Kasumi-1 (cell line): ENCODE results near the gene TMPO.
A peak's percentile ranks its signal among the peaks of the same experiment; 100 is the strongest.
"Not testable (repeated sequence)": the region's sequence is repeated elsewhere in the genome, so short reads cannot be mapped to it uniquely, and the experiment has no call there.

Experiments
- DNase-seq, 2 experiments: peaks; one replicate each; lab custom pipeline; 2025; lab: John Stamatoyannopoulos, UW

Gene TMPO

GRCh38 chr12:98511806-98512205 is 3.6 kb upstream of the TMPO start:
- not testable (repeated sequence) for DNase-seq

DNA sequence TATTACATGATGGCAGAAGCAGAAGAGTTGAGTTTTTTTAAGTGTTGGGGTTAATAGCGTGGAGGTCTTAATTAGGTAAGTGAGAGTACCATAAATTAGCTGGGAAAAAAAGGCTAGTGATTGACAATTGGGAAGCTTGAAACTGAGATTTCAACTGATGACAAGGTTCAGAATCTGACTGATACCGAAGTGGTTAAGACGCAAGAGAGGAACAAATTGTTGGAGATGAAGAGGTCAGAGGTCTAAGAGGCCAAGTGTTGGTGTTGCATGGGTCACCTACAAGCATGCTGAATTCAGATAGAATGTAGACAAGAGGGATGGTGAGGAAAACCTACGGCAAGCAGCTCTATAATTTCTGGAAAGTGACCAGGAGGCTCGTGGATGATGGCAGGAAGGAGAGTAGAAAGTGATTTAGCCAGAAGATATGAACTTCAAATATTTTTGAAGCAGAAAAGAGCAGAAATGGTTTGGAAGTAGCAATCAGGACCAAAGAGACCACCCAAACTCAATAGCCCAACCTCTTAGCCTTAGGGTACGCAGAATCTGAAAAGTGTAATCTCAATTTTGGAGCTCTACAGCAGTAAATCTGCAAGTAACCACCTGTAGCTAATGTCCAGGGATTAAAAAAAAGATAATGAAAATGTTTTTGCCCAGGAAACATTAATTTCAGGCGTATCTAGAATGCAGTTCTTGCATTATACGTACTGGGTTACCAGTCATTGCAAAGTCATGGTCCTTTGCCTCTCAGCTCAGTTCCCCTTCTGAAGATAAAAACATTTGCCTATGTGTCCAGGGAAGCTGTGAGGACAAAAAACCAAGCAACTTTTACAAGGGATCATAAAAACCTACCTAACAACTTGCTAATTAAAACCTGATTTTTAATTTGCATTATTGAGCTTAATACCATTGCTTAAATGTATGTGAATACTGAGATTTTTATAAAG is 1.7 kb upstream of the TMPO start:
- peak; percentile 34 to 40 for DNase-seq

DNA sequence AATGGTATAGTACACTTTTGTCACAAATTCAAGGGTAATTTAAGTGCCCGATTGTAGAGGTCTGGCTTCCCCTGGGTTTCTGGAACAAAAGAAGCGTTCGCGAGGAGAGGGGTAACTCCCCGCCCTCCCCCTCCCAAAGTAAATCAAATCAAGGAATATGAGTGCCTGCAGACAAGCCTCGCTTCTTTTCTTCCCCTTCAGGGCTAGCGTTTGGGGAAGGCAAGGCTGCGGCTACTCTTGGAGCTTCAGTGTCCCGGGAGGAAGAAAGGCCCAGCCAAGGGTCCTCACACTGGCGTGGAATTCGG is 456 bp upstream of the TMPO start:
- DNase-seq: no peak

- DNase-seq: peak; percentile 93 to 94
Observed at GRCh38 chr12:98516111-98516873, 902 bp downstream of the TMPO start.

DNA sequence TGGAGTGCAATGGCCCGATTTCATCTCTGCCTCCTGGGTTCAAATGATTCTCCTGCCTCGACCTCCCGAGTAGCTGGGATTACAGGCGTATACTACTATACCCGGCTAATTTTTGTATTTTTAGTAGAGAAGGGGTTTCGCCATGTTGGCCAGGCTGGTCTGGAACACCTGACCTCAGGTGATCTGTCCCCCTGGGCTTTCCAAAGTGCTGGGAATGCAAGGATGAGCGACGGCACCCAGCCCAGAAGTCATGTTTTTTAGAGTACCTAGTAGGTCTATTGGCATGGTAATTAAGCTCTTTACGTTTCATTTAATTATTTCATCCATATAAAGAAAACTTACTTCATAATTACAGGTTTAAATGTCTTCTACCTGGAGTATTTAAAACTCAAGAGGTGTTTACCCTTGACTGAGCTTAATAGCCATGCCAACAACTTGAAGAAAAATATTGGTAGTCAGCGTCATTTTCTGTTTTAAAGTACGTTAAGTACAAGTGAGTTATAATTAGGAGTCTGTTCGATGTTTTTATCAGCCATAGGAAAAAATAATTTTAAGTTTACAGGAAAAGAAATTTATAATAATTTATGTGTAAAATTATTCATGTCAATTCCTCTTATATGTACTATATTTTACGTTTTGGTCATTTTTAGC is 4.0 kb downstream of the TMPO start:
- no peak for DNase-seq

GRCh38 chr12:98530068-98530467 is 14.7 kb downstream of the TMPO start:
- no peak for DNase-seq

- DNase-seq: peak; percentile 81 to 91
Observed at GRCh38 chr12:98532687-98533304, 17.4 kb downstream of the TMPO start.

- DNase-seq: no peak
Observed at GRCh38 chr12:98533723-98534251, 18.4 kb downstream of the TMPO start.

GRCh38 chr12:98538031-98538430 is 22.6 kb downstream of the TMPO start:
- no peak for DNase-seq

GRCh38 chr12:98543701-98544100 is 28.3 kb downstream of the TMPO start:
- DNase-seq: no peak

- DNase-seq: no peak
Observed at GRCh38 chr12:98544751-98545150, 29.4 kb downstream of the TMPO start.

DNA sequence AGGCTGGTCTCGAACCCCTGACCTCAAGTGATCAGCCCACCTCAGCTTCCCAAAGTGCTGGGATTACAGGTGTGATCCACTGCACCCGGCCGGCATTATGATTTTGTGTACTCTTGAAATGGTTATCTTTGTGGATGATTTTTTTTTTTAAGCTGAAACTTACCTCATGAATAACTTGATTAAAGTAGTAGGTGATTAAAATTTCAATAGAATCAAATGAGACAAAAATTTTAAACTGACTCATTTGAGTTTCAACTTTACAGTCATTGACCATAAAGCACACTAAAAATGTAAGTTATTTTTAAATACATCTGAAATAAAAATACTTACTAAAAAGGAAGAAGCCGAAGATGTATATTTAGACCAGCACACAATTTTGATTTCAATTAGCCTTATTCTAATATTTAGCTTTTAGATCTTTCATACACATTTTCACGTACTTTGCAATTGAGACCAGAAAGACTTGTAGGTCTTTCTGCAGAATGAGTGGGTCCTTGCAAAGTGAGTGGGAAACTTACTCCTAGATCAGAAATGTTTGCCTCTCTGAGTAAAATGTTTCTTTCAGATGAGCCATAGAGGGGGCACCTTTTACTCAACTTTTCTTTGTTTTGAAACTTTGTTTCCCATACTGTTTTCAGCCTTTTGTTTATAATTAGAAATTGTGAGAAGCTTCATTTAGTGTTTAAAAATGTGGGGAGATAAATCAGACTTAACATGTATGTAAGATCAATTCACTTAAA is 34.2 kb downstream of the TMPO start:
- no peak for DNase-seq

- no peak for DNase-seq
Observed at GRCh38 chr12:98551787-98552186, 36.4 kb downstream of the TMPO start.

- DNase-seq: not testable (repeated sequence)
Observed at GRCh38 chr12:98558097-98558496, 42.7 kb downstream of the TMPO start.

- no peak for DNase-seq
Observed at GRCh38 chr12:98559666-98560065, 44.3 kb downstream of the TMPO start.

- DNase-seq: no peak
Observed at GRCh38 chr12:98561846-98562245, 46.5 kb downstream of the TMPO start.

DNA sequence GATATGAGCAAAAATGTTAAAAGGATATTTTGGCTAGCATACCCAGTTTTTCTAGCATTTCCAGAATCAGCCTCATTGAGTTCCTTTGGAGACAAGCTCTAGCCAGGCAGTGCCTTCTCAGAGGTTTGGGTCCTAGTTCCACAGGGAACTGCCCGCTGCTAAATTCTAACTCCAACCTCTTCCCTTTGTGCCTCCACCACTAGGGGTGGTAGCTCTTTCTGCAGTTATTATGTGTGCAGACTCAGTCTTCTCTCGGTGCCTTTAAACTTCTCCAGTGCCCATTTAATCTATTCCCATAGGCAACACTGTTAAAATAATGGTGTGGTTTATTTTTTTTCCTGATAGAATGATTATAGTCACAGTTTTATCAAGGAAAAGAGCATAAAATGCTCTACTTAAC is 56.6 kb downstream of the TMPO start:
- DNase-seq: peak; percentile 48 to 52

DNA sequence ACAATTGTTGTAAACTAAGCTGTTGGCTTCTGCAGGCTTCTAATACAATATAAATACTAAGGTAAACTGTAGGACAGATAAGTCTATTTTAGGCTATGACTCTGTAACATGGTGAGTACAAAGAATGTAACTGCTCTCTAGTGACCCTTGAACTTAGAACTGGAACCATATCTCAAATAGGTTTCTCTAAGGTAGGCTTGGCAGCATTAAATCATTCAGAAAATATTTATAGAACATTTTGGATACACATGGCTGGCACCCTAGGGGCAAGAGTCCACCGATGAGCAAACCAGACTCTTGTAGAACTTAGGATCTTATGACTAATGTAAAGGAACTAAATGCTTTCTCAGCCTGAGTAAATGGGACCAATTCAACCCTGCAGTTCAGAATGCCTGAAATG is 58.7 kb downstream of the TMPO start:
- no peak for DNase-seq

GRCh38 chr12:98575013-98575412 is 59.6 kb downstream of the TMPO start:
- DNase-seq: no peak

- DNase-seq: not testable (repeated sequence)
Observed at GRCh38 chr12:98576795-98577194, 61.4 kb downstream of the TMPO start.

GRCh38 chr12:98578392-98578791 is 63.0 kb downstream of the TMPO start:
- DNase-seq: no peak
